Endothelial cell of umbilical vein (primary cell): Measurements from ENCODE around the gene CX3CR1.

Experiments used
- CTCF ChIP-seq, 2 donors: IDR thresholded peaks; 1 replicate in 1 of 2; 2 replicates in 1 of 2; pipeline ENCODE4 v1.5.1; 2011; ENCODE audit warnings: low read length in 2 of 2, mild to moderate bottlenecking in 2 of 2, moderate library complexity in 2 of 2, control low read depth in 1 of 2, inconsistent platforms in 1 of 2, low read depth in 1 of 2; ENCODE audit not compliant: insufficient read depth in 1 of 2; ENCODE audit errors: extremely low read depth in 1 of 2
- EZH2 ChIP-seq: IDR thresholded peaks from 2 replicates; pipeline ENCODE4 v1.6.1; 2012; ENCODE audit warnings: borderline replicate concordance, low read depth, mild to moderate bottlenecking, moderate library complexity, low read length, inconsistent platforms; ENCODE audit not compliant: severe bottlenecking
- FOS ChIP-seq: IDR thresholded peaks from 2 replicates; pipeline ENCODE4 v1.6.1; 2011; ENCODE audit warnings: mild to moderate bottlenecking, low read length, moderate library complexity, borderline replicate concordance; ENCODE audit not compliant: insufficient read depth
- JUN ChIP-seq: IDR thresholded peaks from 2 replicates; pipeline ENCODE4 v1.6.1; 2011; ENCODE audit warnings: borderline replicate concordance, low read depth; ENCODE audit not compliant: insufficient read length, insufficient read depth
- MAX ChIP-seq: IDR thresholded peaks from 2 replicates; pipeline ENCODE4 v1.6.1; 2011; ENCODE audit not compliant: insufficient read depth, insufficient read length
- MYC ChIP-seq: IDR thresholded peaks from one replicate; pipeline ENCODE4 v1.6.1; 2011; ENCODE audit warnings: mild to moderate bottlenecking, low read depth, low read length
- POLR2A ChIP-seq: IDR thresholded peaks from 2 replicates; pipeline ENCODE4 v1.6.1; 2012; ENCODE audit warnings: low read depth, mild to moderate bottlenecking, control low read depth, low read length
- POLR2AphosphoS5 ChIP-seq: IDR thresholded peaks from 2 replicates; pipeline ENCODE4 v1.6.1; 2012; ENCODE audit warnings: low read depth, mild to moderate bottlenecking, control low read depth, low read length, moderate library complexity; ENCODE audit not compliant: insufficient read depth

- no peak for TF ChIP-seq CTCF (IDR thresholded peaks at IDR 0.05; ENCODE audit: extremely low read depth in 1 of 2, insufficient read depth in 1 of 2, low read depth in 1 of 2, low read length in 2 of 2)
- TF ChIP-seq POLR2A, result no peak
- no peak for TF ChIP-seq FOS
- no peak for TF ChIP-seq JUN
- no peak for TF ChIP-seq POLR2AphosphoS5
- TF ChIP-seq EZH2, result no peak
- TF ChIP-seq MYC, result no peak
- TF ChIP-seq MAX, result no peak
These were observed 45.2 kb downstream of the CX3CR1 start for GRCh38 chr3:39234651-39235050.
